ENCODE data around the gene JAZF1. TPM values are rescaled to one million over a fixed set of nuclear protein-coding genes. Genes with fewer than 3 reads are reported as not detected.

Gene JAZF1
- total and polyA plus RNA-seq, 10 of the 15 experiments (the other 5 are each of a cell fraction or from before 2014, with no cell fraction given) = 0.04 to 0.82 (median 0.15) TPM; not detected in 3

GRCh38 chr7:28095231-28095630 is 85.4 kb downstream of the JAZF1 start:
- in situ Hi-C loops (cut with MboI) (no loop called here), intact Hi-C loops (cut with micrococcal nuclease; ENCODE audit: unreplicated experiment) (loop anchor here (5.0 kb wide), 1 partner anchor 898 kb away; no protein-coding TSS in a partner anchor)
- SMC1A ChIA-PET (ENCODE audit: uncharacterized antibody, unreplicated experiment) = interaction anchor here (1.0 to 2.1 kb wide), 3 partner anchors 10 to 899 kb away, joined by 3 to 12 read pairs (median 8); no protein-coding TSS in a partner anchor
- POLR2A ChIA-PET = no interaction called here
- Histone ChIP-seq H3K4me2 (ENCODE audit: control insufficient read depth, insufficient read depth) (no peak overlapping the region), H3K27me3 (replicated peaks in 1 of 2; ENCODE audit: control insufficient read depth in 2 of 2, insufficient read depth in 2 of 2, low read length in 1 of 2) (no peaks in the 10 kb centered on the region; a peak in 1 of 4 replicates), H2AFZ (ENCODE audit: control insufficient read depth, low read depth, low read length) (no peak overlapping the region), H3K27ac (ENCODE audit: control insufficient read depth, insufficient read depth) (no peak overlapping the region), H3K9me3 (replicated peaks; ENCODE audit: control insufficient read depth, insufficient read depth, low read length) (no peaks in the 10 kb centered on the region), H4K20me1 (ENCODE audit: control insufficient read depth, insufficient read depth) (no peaks in the 10 kb centered on the region), H3K79me2 (ENCODE audit: control insufficient read depth, insufficient read depth, low read length) (no peaks in the 10 kb centered on the region), H3K9ac (ENCODE audit: control insufficient read depth, insufficient read depth, low read length) (no peak overlapping the region), H3K4me1 (ENCODE audit: control insufficient read depth, insufficient read depth, low read length) (no peaks in the 10 kb centered on the region), H3K4me3 (no peak overlapping the region), H3K36me3 (ENCODE audit: control insufficient read depth in 2 of 2, insufficient read depth in 2 of 2, low read length in 1 of 2) (no peaks in the 10 kb centered on the region)
- RAD21 ChIA-PET (ENCODE audit: unreplicated experiment) = interaction anchor here (1.7 to 3.1 kb wide), 2 partner anchors 33 to 899 kb away, joined by 3 to 17 read pairs; no protein-coding TSS in a partner anchor
- no peak for FAIRE-seq
- TF ChIP-seq CREM (IDR thresholded peaks at IDR 0.05; ENCODE audit: low read depth) = no peak
- no peak for TF ChIP-seq TAF1 (IDR thresholded peaks at IDR 0.05; ENCODE audit: borderline replicate concordance, low read depth, low read length)
- TF ChIP-seq HDGF (IDR thresholded peaks at IDR 0.05) = no peak
- no peak for TF ChIP-seq USF2 (IDR thresholded peaks at IDR 0.05; ENCODE audit: borderline replicate concordance, low read depth, low read length)
- no peak for TF ChIP-seq TCF12 (IDR thresholded peaks at IDR 0.05; ENCODE audit: low read depth, low read length)
- no peak for TF ChIP-seq SUPT20H (IDR thresholded peaks at IDR 0.05; ENCODE audit: borderline replicate concordance, control insufficient read depth, low read depth, low read length)
- CTCF ChIA-PET = interaction anchor here (0.9 to 8.5 kb wide), 4 partner anchors 9 to 63 kb away, joined by 3 to 126 read pairs (median 24); no protein-coding TSS in a partner anchor
- ATAC-seq = no peak
- DNase-seq (ENCODE audit: low read depth, low spot score) = no peak
- BruUV-seq (replicated peaks) = no TSS peak
- WGBS (ENCODE audit: insufficient coverage, insufficient replicate concordance, low lambda C conversion rate, missing lambda C conversion rate) = 70% methylated on average over 4 of the region's 4 CpGs
